ENCODE measurements around the gene SATB2. TPM values are rescaled to one million over a fixed set of nuclear protein-coding genes. Genes with fewer than 3 reads are reported as not detected.

The SATB2 gene
- total RNA-seq, 1 experiment from 2014 or later = 5.4 TPM

DNA sequence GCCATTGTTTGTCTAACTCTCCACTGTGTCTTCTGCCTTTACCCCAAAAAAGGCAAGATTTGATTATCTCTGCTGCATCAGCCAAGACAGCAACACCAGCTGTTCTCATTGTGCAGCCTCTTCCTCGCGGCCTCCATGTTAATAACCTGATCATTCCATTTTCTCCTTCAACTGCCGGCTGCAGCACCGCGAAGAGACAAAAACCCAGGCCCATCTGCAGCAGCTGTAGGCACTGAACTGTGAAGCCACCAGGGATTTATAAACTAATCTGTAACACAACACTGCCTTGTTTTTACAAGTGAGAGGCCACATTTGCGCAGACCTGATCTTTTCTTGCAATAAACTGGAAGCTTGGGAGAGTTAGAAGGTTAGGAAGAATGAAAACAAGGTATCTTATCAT is 147.8 kb downstream of the SATB2 start:
- no peak for DNase-seq (ENCODE audit: low read depth)
- in situ Hi-C loops (cut with HindIII; ENCODE audit: low pct_unique_long_range_greater_than_20kb, low sequenced_read_pairs) = no loop called here

- in situ Hi-C loops (cut with HindIII; ENCODE audit: low pct_unique_long_range_greater_than_20kb, low sequenced_read_pairs) = no loop called here
- DNase-seq (ENCODE audit: low read depth) = no peak
Measured at GRCh38 chr2:199309411-199309810, 148.3 kb downstream of the SATB2 start.

GRCh38 chr2:199308567-199308966 is 149.2 kb downstream of the SATB2 start:
- DNase-seq (ENCODE audit: low read depth) = no peak
- in situ Hi-C loops (cut with HindIII; ENCODE audit: low pct_unique_long_range_greater_than_20kb, low sequenced_read_pairs) = no loop called here

DNA sequence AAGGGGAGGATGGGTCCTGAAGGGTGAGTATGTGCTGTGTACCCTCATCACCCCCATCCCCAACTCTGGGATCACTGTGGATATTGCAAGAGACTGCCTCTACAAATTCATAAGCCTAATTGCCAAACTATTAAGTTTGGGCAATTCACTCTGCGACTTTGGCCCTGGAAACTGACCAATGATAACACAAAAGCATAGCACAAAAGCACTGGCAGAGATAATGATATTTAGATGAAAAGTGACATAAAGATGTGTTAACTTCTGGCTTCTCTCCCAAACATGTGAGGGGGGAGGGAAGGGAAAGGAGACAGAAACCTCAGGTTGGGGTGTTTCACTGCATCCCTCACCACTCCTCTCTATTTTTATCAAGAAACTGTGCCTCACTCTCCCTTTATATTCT is 150.3 kb downstream of the SATB2 start:
- DNase-seq (ENCODE audit: low read depth) = no peak
- in situ Hi-C loops (cut with HindIII; ENCODE audit: low pct_unique_long_range_greater_than_20kb, low sequenced_read_pairs) = no loop called here

GRCh38 chr2:199306116-199306515 is 151.6 kb downstream of the SATB2 start:
- in situ Hi-C loops (cut with HindIII; ENCODE audit: low pct_unique_long_range_greater_than_20kb, low sequenced_read_pairs) = no loop called here
- DNase-seq (ENCODE audit: low read depth) = no peak

GRCh38 chr2:199303728-199304177 is 154.0 kb downstream of the SATB2 start:
- in situ Hi-C loops (cut with HindIII; ENCODE audit: low pct_unique_long_range_greater_than_20kb, low sequenced_read_pairs) = no loop called here
- DNase-seq (ENCODE audit: low read depth) = no peak

DNA sequence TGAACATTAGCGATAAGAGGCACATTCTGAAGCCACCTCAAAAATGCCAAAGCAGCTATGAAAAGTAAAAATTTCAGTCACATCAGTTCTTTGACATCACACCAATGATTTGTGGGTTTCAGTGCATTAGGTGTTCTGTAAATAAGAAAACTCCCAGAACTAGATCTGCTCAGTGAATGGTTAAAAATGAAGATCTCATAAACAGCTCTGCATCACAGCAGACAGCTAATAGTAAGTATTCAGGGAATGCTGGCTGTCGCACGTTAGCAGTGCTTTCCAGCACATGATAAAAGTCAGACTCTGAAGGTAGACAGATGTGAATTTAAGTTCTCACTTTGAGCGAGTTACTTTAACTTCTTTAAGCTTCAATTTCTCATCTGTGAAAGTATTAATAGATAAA is 154.9 kb downstream of the SATB2 start:
- in situ Hi-C loops (cut with HindIII; ENCODE audit: low pct_unique_long_range_greater_than_20kb, low sequenced_read_pairs) = no loop called here
- no peak for DNase-seq (ENCODE audit: low read depth)

DNA sequence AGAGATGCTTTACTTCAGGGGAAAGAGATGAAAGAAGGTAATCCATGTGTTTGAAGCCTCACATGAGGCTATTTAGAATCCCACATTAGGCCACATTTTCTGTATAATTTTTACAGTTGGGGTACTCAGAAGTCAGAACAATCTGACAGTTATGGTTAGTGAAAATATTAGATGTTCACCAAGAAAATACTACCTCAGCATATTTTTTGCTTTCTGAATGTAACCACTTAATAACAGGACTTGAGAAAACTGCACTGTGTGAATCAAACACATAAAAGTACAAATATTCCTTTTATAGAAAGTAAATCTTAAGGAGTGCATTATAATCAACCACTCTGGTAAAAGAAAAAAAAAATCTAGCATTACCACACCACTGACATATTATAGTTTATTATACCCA is 169.3 kb downstream of the SATB2 start:
- no peak for DNase-seq (ENCODE audit: low read depth)
- in situ Hi-C loops (cut with HindIII; ENCODE audit: low pct_unique_long_range_greater_than_20kb, low sequenced_read_pairs) = no loop called here

- in situ Hi-C loops (cut with HindIII; ENCODE audit: low pct_unique_long_range_greater_than_20kb, low sequenced_read_pairs) = no loop called here
- no peak for DNase-seq (ENCODE audit: low read depth)
Measured at GRCh38 chr2:199282309-199282708, 175.4 kb downstream of the SATB2 start.

GRCh38 chr2:199279146-199279545 is 178.6 kb downstream of the SATB2 start:
- no peak for DNase-seq (ENCODE audit: low read depth)
- in situ Hi-C loops (cut with HindIII; ENCODE audit: low pct_unique_long_range_greater_than_20kb, low sequenced_read_pairs) = no loop called here

DNA sequence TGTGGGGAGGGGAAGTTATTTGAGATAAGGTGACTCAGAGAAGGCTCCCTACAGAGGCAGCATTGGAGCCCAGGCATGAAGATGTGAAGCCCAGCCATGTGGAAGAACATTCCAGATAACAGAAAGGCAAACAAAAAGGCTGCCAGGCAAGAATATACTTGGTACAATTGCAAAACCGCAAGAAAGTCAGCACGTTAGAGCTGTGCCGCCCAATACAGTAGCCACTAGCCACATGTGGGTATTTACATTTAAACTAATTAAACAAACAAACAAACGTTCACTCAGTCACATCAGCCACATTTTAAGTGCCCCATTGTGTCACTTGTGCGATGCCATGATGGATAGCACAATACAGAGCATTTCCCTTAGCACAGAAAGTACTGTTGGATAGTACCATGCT is 179.6 kb downstream of the SATB2 start:
- no peak for DNase-seq (ENCODE audit: low read depth)
- in situ Hi-C loops (cut with HindIII; ENCODE audit: low pct_unique_long_range_greater_than_20kb, low sequenced_read_pairs) = no loop called here

- no peak for DNase-seq (ENCODE audit: low read depth)
- in situ Hi-C loops (cut with HindIII; ENCODE audit: low pct_unique_long_range_greater_than_20kb, low sequenced_read_pairs) = no loop called here
Measured at GRCh38 chr2:199273042-199273511, 184.7 kb downstream of the SATB2 start.

DNA sequence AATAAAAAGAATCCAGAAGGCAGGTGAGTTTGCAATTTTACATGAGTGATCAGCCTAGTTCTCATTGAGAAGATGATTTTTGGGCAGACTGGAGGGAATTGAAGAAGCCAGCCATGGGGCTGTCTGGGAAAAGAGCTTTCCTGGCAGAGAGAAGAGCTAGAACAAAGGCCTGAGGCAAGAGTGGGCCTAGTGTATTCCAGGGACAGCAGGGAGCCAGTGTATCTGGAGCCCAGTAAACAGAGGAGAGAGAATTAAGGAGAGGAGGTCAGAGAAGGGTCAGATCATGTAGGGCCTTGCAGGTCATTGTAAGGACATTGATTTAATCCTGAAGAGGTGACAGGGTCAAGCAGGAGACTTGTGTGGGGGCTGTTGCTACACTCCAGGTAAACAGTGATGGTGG is 195.8 kb downstream of the SATB2 start:
- in situ Hi-C loops (cut with HindIII; ENCODE audit: low pct_unique_long_range_greater_than_20kb, low sequenced_read_pairs) = no loop called here
- no peak for DNase-seq (ENCODE audit: low read depth)

DNA sequence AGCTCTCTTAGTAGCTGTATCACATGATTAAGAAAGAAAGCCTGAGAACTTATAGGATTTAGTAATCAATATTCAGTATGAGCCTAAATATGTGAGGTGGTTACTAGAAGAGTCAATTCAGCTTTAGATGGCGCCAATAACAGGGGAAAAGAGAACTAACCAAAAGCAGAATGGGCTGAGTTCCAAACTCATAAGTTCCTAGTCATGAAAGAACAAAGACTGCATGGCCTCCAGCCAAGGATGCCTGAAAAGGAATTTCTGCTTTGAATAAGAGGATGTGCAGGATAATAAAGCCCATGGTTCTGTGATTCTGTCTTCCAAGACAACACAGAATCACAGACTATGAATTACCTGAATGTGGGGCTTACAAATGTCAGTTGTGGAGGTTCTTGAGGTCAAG is 196.5 kb downstream of the SATB2 start:
- no peak for DNase-seq (ENCODE audit: low read depth)
- in situ Hi-C loops (cut with HindIII; ENCODE audit: low pct_unique_long_range_greater_than_20kb, low sequenced_read_pairs) = no loop called here

DNA sequence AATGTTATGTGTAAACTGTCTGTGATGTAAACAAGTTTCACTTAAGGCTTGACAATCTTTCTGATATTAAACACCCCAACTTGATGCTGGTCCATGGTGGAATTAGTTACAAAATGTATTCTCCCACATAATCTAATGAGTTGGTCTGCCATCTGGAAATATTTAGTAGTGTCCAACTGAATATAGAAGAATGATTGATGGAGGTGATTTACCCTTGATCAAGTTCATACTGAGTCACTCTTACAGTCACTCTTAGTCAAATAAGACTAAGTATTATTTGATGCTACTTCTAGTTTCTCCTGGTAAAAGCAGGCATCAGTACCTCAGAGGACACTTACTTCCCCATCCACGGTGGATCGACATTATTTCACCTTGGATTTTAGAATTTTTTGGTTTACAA is 198.1 kb downstream of the SATB2 start:
- in situ Hi-C loops (cut with HindIII; ENCODE audit: low pct_unique_long_range_greater_than_20kb, low sequenced_read_pairs) = no loop called here

GRCh38 chr2:199258291-199258690 is 199.4 kb downstream of the SATB2 start:
- in situ Hi-C loops (cut with HindIII; ENCODE audit: low pct_unique_long_range_greater_than_20kb, low sequenced_read_pairs) = no loop called here
- no peak for DNase-seq (ENCODE audit: low read depth)

More for the DNA sequence above, 198.1 kb downstream of the SATB2 start:
- no peak for DNase-seq (ENCODE audit: low read depth)

DNA sequence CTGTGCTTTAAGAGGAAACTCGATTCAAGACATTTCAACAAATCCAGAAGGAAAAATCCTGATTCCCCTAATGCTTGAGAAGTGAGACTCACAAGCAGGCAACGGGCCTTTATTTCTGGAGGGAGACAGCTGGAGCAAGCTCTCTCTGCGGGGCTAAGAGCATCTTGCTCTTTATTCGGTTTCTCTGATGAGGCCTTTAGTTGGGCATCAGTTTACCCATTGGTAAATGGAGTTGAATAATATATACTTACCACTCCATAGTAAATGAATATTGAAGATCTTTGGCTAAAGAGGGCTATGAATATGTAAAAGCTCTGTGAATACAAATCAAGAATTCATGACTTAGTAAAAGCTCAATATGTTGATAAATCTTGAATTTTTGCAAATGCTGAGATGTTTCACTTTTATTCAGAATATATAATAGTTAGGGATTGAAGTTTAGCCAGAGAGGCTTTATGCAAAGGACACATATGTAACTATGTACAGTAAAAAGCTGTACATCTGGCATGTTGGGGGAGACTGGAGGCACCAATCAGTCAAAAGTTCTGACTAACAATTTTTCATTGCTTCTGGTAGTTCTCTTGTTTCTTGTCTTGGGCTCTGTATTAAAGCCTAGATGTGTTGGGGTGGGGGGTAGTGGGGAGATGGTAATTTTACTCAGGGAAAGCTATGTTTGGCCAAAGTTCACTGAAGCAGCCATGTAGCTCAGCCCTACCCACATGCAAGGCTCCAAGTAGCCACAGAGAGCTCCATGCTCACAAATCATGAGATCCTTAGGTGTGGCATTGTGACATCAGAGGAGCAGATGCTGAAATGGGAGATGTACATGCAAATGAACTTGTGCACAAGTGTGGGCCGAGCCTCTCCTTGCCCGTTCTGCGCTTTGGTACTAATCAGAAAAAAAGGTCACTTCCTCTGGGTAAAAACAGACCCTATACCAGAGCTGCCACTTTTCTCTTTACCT is 200.2 kb downstream of the SATB2 start:
- in situ Hi-C loops (cut with HindIII; ENCODE audit: low pct_unique_long_range_greater_than_20kb, low sequenced_read_pairs) = no loop called here
- DNase-seq (ENCODE audit: low read depth) = no peak

- DNase-seq (ENCODE audit: low read depth) = no peak
- in situ Hi-C loops (cut with HindIII; ENCODE audit: low pct_unique_long_range_greater_than_20kb, low sequenced_read_pairs) = no loop called here
Measured at GRCh38 chr2:199230091-199230490, 227.6 kb downstream of the SATB2 start.

DNA sequence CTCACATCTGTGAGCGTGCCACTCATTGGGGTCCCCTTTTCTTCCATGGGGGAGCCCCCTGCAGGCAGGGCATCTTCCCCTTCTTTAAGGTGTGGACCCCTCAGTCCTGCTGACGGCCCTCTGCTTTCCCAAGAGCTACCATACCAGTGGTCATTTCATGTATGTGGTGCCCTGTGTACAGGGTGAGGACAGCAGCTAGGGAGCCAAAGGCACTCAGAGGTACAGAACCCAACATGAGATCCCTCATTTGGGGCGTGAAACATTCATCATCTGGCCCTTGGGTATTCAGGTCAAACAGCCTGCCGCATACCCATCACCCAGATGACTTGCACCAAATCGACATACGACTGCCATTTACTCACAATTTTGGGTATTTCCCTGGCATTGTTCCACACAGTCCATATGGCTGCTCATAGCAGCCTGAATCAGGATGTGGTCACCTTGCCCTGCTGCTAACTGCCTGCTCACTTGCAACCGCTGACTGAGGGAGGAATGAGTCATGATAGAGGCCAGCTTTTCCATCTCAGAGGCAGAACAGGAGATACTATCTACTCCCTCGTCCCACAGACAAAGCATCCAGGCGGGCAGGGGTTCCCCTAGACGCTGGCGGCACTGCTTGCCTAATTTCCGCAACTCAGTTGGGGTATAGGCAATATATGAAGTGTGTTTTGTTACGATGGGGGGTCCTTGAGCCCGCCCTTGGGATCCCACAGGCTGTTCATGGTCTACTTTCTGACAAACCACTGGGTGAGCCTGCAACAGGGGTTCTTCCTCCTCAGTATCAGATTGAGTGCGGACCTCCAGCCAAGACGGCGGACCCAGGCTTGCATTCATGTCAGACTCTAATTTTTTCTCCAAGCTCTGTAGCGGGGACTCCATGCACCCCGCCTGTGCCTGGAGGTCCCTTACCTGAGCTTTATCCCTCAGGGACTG is 228.6 kb downstream of the SATB2 start:
- in situ Hi-C loops (cut with HindIII; ENCODE audit: low pct_unique_long_range_greater_than_20kb, low sequenced_read_pairs) = no loop called here
- DNase-seq (ENCODE audit: low read depth) = peak; percentile 81

All from Caki2 (cell line).